ENCODE measurements around the gene KAT6B.

KAT6B gene

DNA sequence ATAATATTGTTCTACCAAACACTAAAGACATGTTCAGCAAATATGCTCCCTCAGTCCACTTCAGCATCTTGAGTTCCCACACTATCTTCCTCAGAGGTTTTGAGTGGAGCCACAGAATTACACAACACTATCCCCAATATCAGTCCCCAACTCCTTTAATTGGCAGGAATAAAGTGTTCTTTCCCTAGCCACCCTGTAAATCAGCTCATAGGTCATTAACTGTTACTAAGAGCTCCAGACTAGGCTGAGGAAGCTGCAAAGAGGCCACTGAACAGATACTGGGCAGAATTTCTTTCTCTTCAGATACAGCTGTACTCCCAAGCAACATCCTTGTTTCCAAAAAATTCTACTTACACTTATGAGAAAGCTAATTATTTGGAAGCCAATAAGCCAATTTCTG is 11.6 kb upstream of the KAT6B start:
- H2BK120ac ChIP-seq (ENCODE audit: low read depth, low read length), result no peak overlapping the region
- no peak overlapping the region for H3K23ac ChIP-seq (ENCODE audit: low read depth, low read length, poor library complexity)
- no peak overlapping the region for H2AFZ ChIP-seq (ENCODE audit: low read length)
- no peak overlapping the region for H2BK15ac ChIP-seq (ENCODE audit: low read length)
- no peak overlapping the region for H4K8ac ChIP-seq (ENCODE audit: low read depth, low read length)
- H2BK12ac ChIP-seq (ENCODE audit: low read length), result no peak overlapping the region
- H3K79me1 ChIP-seq (ENCODE audit: low read depth, low read length), result no peaks in the 10 kb centered on the region
- no peak overlapping the region for H4K91ac ChIP-seq (ENCODE audit: low read depth, low read length, poor library complexity)
- no peak overlapping the region for H3K4me3 ChIP-seq (ENCODE audit: low read length in 2 of 2)
- no peaks in the 10 kb centered on the region for H3K27me3 ChIP-seq (ENCODE audit: control insufficient read depth in 3 of 3, insufficient read depth in 3 of 3, low read depth in 1 of 3, low read length in 3 of 3)
- H3K36me3 ChIP-seq (replicated peaks in 1 of 2; ENCODE audit: control insufficient read depth in 2 of 2, insufficient read depth in 2 of 2, low read length in 2 of 2), result no peaks in the 10 kb centered on the region
- no peak overlapping the region for H2AK5ac ChIP-seq (ENCODE audit: low read depth, low read length)
- H3K4ac ChIP-seq (ENCODE audit: low read length), result no peak overlapping the region
- peaks cover 5 to 10% of the 10 kb centered on the region in 2 donors for H3K9me3 ChIP-seq (replicated peaks in 1 of 2; ENCODE audit: control insufficient read depth in 2 of 2, insufficient read depth in 1 of 2, low read depth in 1 of 2, low read length in 2 of 2)
- H3K4me1 ChIP-seq (ENCODE audit: control insufficient read depth in 2 of 2, insufficient read depth in 1 of 2, low read depth in 1 of 2, low read length in 2 of 2), result peaks cover 0 to 6% of the 10 kb centered on the region in 2 donors
- no peak overlapping the region for H3K27ac ChIP-seq (replicated peaks; ENCODE audit: low read length)
- H3K18ac ChIP-seq (ENCODE audit: low read length), result no peak overlapping the region
- no peak overlapping the region for H3K9ac ChIP-seq (ENCODE audit: low read depth, low read length, poor library complexity)
- no peak overlapping the region for H3K14ac ChIP-seq (ENCODE audit: low read length)
- no peak overlapping the region for H2BK5ac ChIP-seq (ENCODE audit: low read length)
- no peak overlapping the region for H3K4me2 ChIP-seq (ENCODE audit: insufficient read depth, low read length, poor library complexity, severe bottlenecking)
- DNase-seq (ENCODE audit: low spot score), result no peak

DNA sequence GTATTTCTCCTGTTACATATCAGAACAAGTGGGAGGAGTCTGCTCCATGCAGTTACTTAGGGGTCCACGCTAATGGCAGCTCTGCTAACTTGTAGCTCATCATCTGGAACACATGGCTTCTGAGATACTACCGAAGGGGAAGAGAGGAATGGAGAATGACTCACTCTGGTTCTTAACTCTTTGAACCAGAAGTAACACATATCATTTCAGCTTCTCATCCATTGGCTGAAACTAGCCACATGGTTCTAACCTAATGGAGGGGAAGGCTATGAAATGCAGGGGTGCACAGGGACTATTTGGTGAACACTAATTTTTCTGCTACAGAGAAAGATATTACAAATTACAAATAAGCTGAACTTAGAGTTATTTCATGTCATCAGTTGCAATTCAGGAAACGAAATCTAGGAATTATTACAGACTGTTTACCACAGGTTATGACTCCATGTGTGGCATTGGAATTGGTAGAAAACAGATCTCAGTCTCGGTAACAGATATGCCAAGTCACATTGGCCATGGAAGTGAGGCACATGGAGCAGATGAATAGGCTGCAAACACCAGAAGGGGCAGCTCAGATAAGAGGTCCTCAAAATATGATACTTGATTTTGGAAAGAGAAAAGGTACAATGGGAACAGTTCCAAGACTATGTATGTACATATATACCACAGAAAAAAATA is 9.4 kb upstream of the KAT6B start:
- DNase-seq (ENCODE audit: low spot score), result no peak
- Histone ChIP-seq H3K9ac (ENCODE audit: low read depth, low read length, poor library complexity) (no peak overlapping the region), H3K14ac (ENCODE audit: low read length) (no peak overlapping the region), H3K36me3 (replicated peaks in 1 of 2; ENCODE audit: control insufficient read depth in 2 of 2, insufficient read depth in 2 of 2, low read length in 2 of 2) (no peaks in the 10 kb centered on the region), H3K23ac (ENCODE audit: low read depth, low read length, poor library complexity) (no peak overlapping the region), H3K4me1 (ENCODE audit: control insufficient read depth in 2 of 2, insufficient read depth in 1 of 2, low read depth in 1 of 2, low read length in 2 of 2) (peaks cover 1 to 7% of the 10 kb centered on the region in 2 donors), H3K27me3 (ENCODE audit: control insufficient read depth in 3 of 3, insufficient read depth in 3 of 3, low read depth in 1 of 3, low read length in 3 of 3) (no peaks in the 10 kb centered on the region), H2BK120ac (ENCODE audit: low read depth, low read length) (no peak overlapping the region), H3K9me3 (replicated peaks in 1 of 2; ENCODE audit: control insufficient read depth in 2 of 2, insufficient read depth in 1 of 2, low read depth in 1 of 2, low read length in 2 of 2) (peaks cover 5 to 10% of the 10 kb centered on the region in 2 donors), H3K79me1 (ENCODE audit: low read depth, low read length) (no peaks in the 10 kb centered on the region), H3K4me3 (ENCODE audit: low read length in 2 of 2) (no peak overlapping the region), H2AFZ (ENCODE audit: low read length) (no peak overlapping the region), H3K27ac (replicated peaks; ENCODE audit: low read length) (no peak overlapping the region), H2BK5ac (ENCODE audit: low read length) (no peak overlapping the region), H2BK15ac (ENCODE audit: low read length) (no peak overlapping the region), H3K4me2 (ENCODE audit: insufficient read depth, low read length, poor library complexity, severe bottlenecking) (no peak overlapping the region), H3K4ac (ENCODE audit: low read length) (no peak overlapping the region), H3K18ac (ENCODE audit: low read length) (no peak overlapping the region), H4K8ac (ENCODE audit: low read depth, low read length) (no peak overlapping the region), H4K91ac (ENCODE audit: low read depth, low read length, poor library complexity) (no peak overlapping the region), H2AK5ac (ENCODE audit: low read depth, low read length) (no peak overlapping the region), H2BK12ac (ENCODE audit: low read length) (no peak overlapping the region)
- no CpG with 5 or more reads among the region's 4 CpGs for WGBS, 2 donors (ENCODE audit: extremely low coverage in 2 of 2, insufficient read length in 2 of 2, insufficient replicate concordance in 1 of 2)

DNA sequence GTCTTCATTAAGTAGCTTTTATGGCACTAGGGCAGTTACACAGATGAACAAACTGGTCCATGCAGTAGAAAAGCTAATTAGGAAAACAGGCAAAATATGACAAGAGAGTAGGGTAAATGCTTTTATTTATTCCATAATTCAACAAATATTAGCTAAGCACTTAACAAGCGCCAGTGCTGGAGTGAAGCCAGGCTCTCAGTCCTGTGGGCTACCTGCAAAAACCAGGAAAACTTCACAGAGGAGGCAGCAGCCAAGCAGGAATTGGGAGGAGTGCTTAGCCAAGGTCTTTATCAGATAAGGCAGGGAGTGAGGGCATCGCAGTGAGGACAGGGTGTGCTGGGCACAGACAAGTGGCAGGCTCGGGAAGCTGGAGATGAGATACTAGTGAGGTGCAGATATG is 4.9 kb upstream of the KAT6B start:
- Histone ChIP-seq H3K4me2 (ENCODE audit: insufficient read depth, low read length, poor library complexity, severe bottlenecking) (no peak overlapping the region), H3K23ac (ENCODE audit: low read depth, low read length, poor library complexity) (no peak overlapping the region), H2BK15ac (ENCODE audit: low read length) (no peak overlapping the region), H4K8ac (ENCODE audit: low read depth, low read length) (no peak overlapping the region), H3K14ac (ENCODE audit: low read length) (no peak overlapping the region), H3K27ac (replicated peaks; ENCODE audit: low read length) (no peak overlapping the region), H3K36me3 (replicated peaks in 1 of 2; ENCODE audit: control insufficient read depth in 2 of 2, insufficient read depth in 2 of 2, low read length in 2 of 2) (no peaks in the 10 kb centered on the region), H2AK5ac (ENCODE audit: low read depth, low read length) (peak overlapping the region; percentile 9), H3K4ac (ENCODE audit: low read length) (no peak overlapping the region), H3K18ac (ENCODE audit: low read length) (no peak overlapping the region), H2BK12ac (ENCODE audit: low read length) (no peak overlapping the region), H3K9ac (ENCODE audit: low read depth, low read length, poor library complexity) (no peak overlapping the region), H4K91ac (ENCODE audit: low read depth, low read length, poor library complexity) (no peak overlapping the region), H3K9me3 (replicated peaks in 1 of 2; ENCODE audit: control insufficient read depth in 2 of 2, insufficient read depth in 1 of 2, low read depth in 1 of 2, low read length in 2 of 2) (peaks cover 5 to 9% of the 10 kb centered on the region in 2 donors), H3K4me3 (ENCODE audit: low read length in 2 of 2) (no peak overlapping the region), H2AFZ (ENCODE audit: low read length) (no peak overlapping the region), H2BK120ac (ENCODE audit: low read depth, low read length) (no peak overlapping the region), H3K4me1 (ENCODE audit: control insufficient read depth in 2 of 2, insufficient read depth in 1 of 2, low read depth in 1 of 2, low read length in 2 of 2) (peaks cover 5 to 11% of the 10 kb centered on the region in 2 donors), H3K79me1 (ENCODE audit: low read depth, low read length) (peaks cover 4% of the 10 kb centered on the region), H2BK5ac (ENCODE audit: low read length) (no peak overlapping the region), H3K27me3 (ENCODE audit: control insufficient read depth in 3 of 3, insufficient read depth in 3 of 3, low read depth in 1 of 3, low read length in 3 of 3) (no peaks in the 10 kb centered on the region)
- WGBS, 2 donors (ENCODE audit: extremely low coverage in 2 of 2, insufficient read length in 2 of 2, insufficient replicate concordance in 1 of 2), result no CpG with 5 or more reads among the region's 3 CpGs
- no peak for DNase-seq (ENCODE audit: low spot score)

DNA sequence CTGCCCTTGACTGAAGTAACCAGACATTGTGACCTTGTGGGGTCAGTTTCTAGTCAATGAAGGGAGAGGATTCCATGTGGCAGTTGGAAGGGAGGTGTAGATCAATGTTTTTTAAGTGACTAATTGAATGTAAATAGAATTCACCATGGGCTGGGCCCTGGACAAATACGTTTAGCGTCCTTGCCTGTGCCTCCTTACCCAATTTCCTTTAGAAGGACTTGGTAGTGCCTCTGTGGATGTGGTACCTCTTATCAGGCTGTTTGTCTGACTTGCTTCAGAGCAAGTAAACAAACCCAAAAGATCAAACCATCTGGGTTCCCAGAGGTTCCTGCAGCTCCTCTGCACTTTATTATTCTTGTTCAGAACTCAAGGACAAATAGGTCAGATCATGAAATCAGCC is 4.3 kb upstream of the KAT6B start:
- H3K4me3 ChIP-seq (ENCODE audit: low read length in 2 of 2), result no peak overlapping the region
- H2BK15ac ChIP-seq (ENCODE audit: low read length), result no peak overlapping the region
- no peak overlapping the region for H3K23ac ChIP-seq (ENCODE audit: low read depth, low read length, poor library complexity)
- H4K8ac ChIP-seq (ENCODE audit: low read depth, low read length), result no peak overlapping the region
- no peak overlapping the region for H2BK12ac ChIP-seq (ENCODE audit: low read length)
- no CpG with 5 or more reads among the region's 2 CpGs for WGBS, 2 donors (ENCODE audit: extremely low coverage in 2 of 2, insufficient read length in 2 of 2, insufficient replicate concordance in 1 of 2)
- H3K18ac ChIP-seq (ENCODE audit: low read length), result no peak overlapping the region
- peaks cover 6% of the 10 kb centered on the region for H3K79me1 ChIP-seq (ENCODE audit: low read depth, low read length)
- H2AK5ac ChIP-seq (ENCODE audit: low read depth, low read length), result no peak overlapping the region
- peaks cover 1 to 3% of the 10 kb centered on the region in 2 donors for H3K9me3 ChIP-seq (replicated peaks in 1 of 2; ENCODE audit: control insufficient read depth in 2 of 2, insufficient read depth in 1 of 2, low read depth in 1 of 2, low read length in 2 of 2)
- no peak overlapping the region for H2AFZ ChIP-seq (ENCODE audit: low read length)
- H2BK5ac ChIP-seq (ENCODE audit: low read length), result no peak overlapping the region
- no peak overlapping the region for H3K4ac ChIP-seq (ENCODE audit: low read length)
- DNase-seq (ENCODE audit: low spot score), result no peak
- no peak overlapping the region for H3K14ac ChIP-seq (ENCODE audit: low read length)
- H3K4me2 ChIP-seq (ENCODE audit: insufficient read depth, low read length, poor library complexity, severe bottlenecking), result no peak overlapping the region
- H3K4me1 ChIP-seq (ENCODE audit: control insufficient read depth in 2 of 2, insufficient read depth in 1 of 2, low read depth in 1 of 2, low read length in 2 of 2), result peaks cover 6 to 11% of the 10 kb centered on the region in 2 donors
- H3K27ac ChIP-seq (replicated peaks; ENCODE audit: low read length), result no peak overlapping the region
- H4K91ac ChIP-seq (ENCODE audit: low read depth, low read length, poor library complexity), result no peak overlapping the region
- no peaks in the 10 kb centered on the region for H3K27me3 ChIP-seq (ENCODE audit: control insufficient read depth in 3 of 3, insufficient read depth in 3 of 3, low read depth in 1 of 3, low read length in 3 of 3)
- H2BK120ac ChIP-seq (ENCODE audit: low read depth, low read length), result no peak overlapping the region
- H3K9ac ChIP-seq (ENCODE audit: low read depth, low read length, poor library complexity), result no peak overlapping the region
- no peaks in the 10 kb centered on the region for H3K36me3 ChIP-seq (replicated peaks in 1 of 2; ENCODE audit: control insufficient read depth in 2 of 2, insufficient read depth in 2 of 2, low read length in 2 of 2)
